Measurements from ENCODE around the gene RFPL1.
A peak's percentile ranks its signal among the peaks of the same experiment; 100 is the strongest.
"Not testable (repeated sequence)": the region's sequence is repeated elsewhere in the genome, so short reads cannot be mapped to it uniquely, and the experiment has no call there.

The RFPL1 gene

GRCh38 chr22:29489127-29489780 is 50.9 kb downstream of the RFPL1 start:
- peak overlapping the region; percentile 86 for H3K27ac Mint-ChIP-seq
- H3K27me3 Mint-ChIP-seq; H3K9me3 Mint-ChIP-seq; H3K36me3 Mint-ChIP-seq (ENCODE audit: low read depth); intact Hi-C loops (cut with micrococcal nuclease); H3K4me3 Mint-ChIP-seq: not testable (repeated sequence)
- H3K4me1 Mint-ChIP-seq (ENCODE audit: low read depth): peaks cover 21% of the 10 kb centered on the region

- no peaks in the 10 kb centered on the region for H3K27me3 Mint-ChIP-seq
- intact Hi-C loops (cut with micrococcal nuclease): no loop called here
- H3K4me1 Mint-ChIP-seq (ENCODE audit: low read depth): peaks cover 21% of the 10 kb centered on the region
- H3K4me3 Mint-ChIP-seq: no peak overlapping the region
- H3K27ac Mint-ChIP-seq: no peak overlapping the region
- peaks cover 10% of the 10 kb centered on the region for H3K9me3 Mint-ChIP-seq
- peaks cover 23% of the 10 kb centered on the region for H3K36me3 Mint-ChIP-seq (ENCODE audit: low read depth)
These were observed 52.6 kb downstream of the RFPL1 start for GRCh38 chr22:29491012-29491411.
